ENCODE measurements around the gene RHCG. TPM values are rescaled to one million over a fixed set of nuclear protein-coding genes. Genes with fewer than 3 reads are reported as not detected.

The RHCG gene
- polyA plus RNA-seq, 1 of the 3 experiments (the other 2 are of a cell fraction), result not detected

GRCh38 chr15:89429986-89430385 is 66.4 kb downstream of the RHCG start:
- H3K9me3 ChIP-seq, result no peaks in the 10 kb centered on the region
- H3K27me3 ChIP-seq (ENCODE audit: insufficient read depth), result no peaks in the 10 kb centered on the region
- no peak for DNase-seq
- H3K9me2 ChIP-seq, result no peaks in the 10 kb centered on the region
- no peaks in the 10 kb centered on the region for H4K20me1 ChIP-seq (ENCODE audit: insufficient read depth)
- H3K4me3 ChIP-seq (ENCODE audit: low read depth in 2 of 2, low read length in 1 of 2), result no peak overlapping the region
- 89% methylated on average over 2 of the region's 2 CpGs for WGBS (ENCODE audit: low lambda C conversion rate)
- H3K27ac ChIP-seq (ENCODE audit: low read depth in 2 of 2, low read length in 1 of 2), result no peak overlapping the region
- H3K79me2 ChIP-seq (ENCODE audit: insufficient read depth), result no peaks in the 10 kb centered on the region
- no peaks in the 10 kb centered on the region for H3F3A ChIP-seq (replicated peaks; ENCODE audit: insufficient read depth)
- CTCF ChIA-PET, result interaction anchor here (0.6 to 18.5 kb wide), 24 partner anchors 8 to 199 kb away, joined by 3 to 618 read pairs (median 5); no protein-coding TSS in a partner anchor
- POLR2A ChIA-PET, result interaction anchor here (0.6 kb wide), 1 partner anchor 12 kb away, joined by 3 read pairs; no protein-coding TSS in a partner anchor
- peaks cover 6 to 8% of the 10 kb centered on the region in 2 experiments; a peak in 3 of 4 replicates for H3K4me1 ChIP-seq (ENCODE audit: control insufficient read depth in 1 of 2, insufficient read depth in 2 of 2, low read depth in 1 of 2, low read length in 1 of 2)
- no peak overlapping the region for H3K9ac ChIP-seq
- no peak for TF ChIP-seq RFX5 (IDR thresholded peaks at IDR 0.05; ENCODE audit: low read length)
- TF ChIP-seq FOXJ3 (CRISPR knock-in tag; IDR thresholded peaks at IDR 0.05), result no peak
- no peak for TF ChIP-seq SMC3 (IDR thresholded peaks at IDR 0.05; ENCODE audit: low read depth, low read length)
- TF ChIP-seq, protein P1, sequence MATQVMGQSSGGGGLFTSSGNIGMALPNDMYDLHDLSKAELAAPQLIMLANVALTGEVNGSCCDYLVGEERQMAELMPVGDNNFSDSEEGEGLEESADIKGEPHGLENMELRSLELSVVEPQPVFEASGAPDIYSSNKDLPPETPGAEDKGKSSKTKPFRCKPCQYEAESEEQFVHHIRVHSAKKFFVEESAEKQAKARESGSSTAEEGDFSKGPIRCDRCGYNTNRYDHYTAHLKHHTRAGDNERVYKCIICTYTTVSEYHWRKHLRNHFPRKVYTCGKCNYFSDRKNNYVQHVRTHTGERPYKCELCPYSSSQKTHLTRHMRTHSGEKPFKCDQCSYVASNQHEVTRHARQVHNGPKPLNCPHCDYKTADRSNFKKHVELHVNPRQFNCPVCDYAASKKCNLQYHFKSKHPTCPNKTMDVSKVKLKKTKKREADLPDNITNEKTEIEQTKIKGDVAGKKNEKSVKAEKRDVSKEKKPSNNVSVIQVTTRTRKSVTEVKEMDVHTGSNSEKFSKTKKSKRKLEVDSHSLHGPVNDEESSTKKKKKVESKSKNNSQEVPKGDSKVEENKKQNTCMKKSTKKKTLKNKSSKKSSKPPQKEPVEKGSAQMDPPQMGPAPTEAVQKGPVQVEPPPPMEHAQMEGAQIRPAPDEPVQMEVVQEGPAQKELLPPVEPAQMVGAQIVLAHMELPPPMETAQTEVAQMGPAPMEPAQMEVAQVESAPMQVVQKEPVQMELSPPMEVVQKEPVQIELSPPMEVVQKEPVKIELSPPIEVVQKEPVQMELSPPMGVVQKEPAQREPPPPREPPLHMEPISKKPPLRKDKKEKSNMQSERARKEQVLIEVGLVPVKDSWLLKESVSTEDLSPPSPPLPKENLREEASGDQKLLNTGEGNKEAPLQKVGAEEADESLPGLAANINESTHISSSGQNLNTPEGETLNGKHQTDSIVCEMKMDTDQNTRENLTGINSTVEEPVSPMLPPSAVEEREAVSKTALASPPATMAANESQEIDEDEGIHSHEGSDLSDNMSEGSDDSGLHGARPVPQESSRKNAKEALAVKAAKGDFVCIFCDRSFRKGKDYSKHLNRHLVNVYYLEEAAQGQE (IDR thresholded peaks at IDR 0.05; ENCODE audit: low read depth, low read length), result no peak
- no peak for TF ChIP-seq MAX (IDR thresholded peaks at IDR 0.05; ENCODE audit: low read depth)
- TF ChIP-seq, protein P2, sequence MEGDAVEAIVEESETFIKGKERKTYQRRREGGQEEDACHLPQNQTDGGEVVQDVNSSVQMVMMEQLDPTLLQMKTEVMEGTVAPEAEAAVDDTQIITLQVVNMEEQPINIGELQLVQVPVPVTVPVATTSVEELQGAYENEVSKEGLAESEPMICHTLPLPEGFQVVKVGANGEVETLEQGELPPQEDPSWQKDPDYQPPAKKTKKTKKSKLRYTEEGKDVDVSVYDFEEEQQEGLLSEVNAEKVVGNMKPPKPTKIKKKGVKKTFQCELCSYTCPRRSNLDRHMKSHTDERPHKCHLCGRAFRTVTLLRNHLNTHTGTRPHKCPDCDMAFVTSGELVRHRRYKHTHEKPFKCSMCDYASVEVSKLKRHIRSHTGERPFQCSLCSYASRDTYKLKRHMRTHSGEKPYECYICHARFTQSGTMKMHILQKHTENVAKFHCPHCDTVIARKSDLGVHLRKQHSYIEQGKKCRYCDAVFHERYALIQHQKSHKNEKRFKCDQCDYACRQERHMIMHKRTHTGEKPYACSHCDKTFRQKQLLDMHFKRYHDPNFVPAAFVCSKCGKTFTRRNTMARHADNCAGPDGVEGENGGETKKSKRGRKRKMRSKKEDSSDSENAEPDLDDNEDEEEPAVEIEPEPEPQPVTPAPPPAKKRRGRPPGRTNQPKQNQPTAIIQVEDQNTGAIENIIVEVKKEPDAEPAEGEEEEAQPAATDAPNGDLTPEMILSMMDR (IDR thresholded peaks at IDR 0.05), result no peak
- TF ChIP-seq RAD21 (IDR thresholded peaks at IDR 0.05; ENCODE audit: low read length), result no peak
- no peak for TF ChIP-seq MXI1 (IDR thresholded peaks at IDR 0.05; ENCODE audit: low read depth, low read length)
- no peak for TF ChIP-seq TAF1 (IDR thresholded peaks at IDR 0.05; ENCODE audit: borderline replicate concordance, low read depth, low read length)
- TF ChIP-seq, protein P3, sequence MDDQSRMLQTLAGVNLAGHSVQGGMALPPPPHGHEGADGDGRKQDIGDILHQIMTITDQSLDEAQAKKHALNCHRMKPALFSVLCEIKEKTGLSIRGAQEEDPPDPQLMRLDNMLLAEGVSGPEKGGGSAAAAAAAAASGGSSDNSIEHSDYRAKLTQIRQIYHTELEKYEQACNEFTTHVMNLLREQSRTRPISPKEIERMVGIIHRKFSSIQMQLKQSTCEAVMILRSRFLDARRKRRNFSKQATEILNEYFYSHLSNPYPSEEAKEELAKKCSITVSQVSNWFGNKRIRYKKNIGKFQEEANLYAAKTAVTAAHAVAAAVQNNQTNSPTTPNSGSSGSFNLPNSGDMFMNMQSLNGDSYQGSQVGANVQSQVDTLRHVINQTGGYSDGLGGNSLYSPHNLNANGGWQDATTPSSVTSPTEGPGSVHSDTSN (IDR thresholded peaks at IDR 0.05), result no peak
- no peak for TF ChIP-seq ELF1 (IDR thresholded peaks at IDR 0.05)
- no peak for TF ChIP-seq TCF12 (IDR thresholded peaks at IDR 0.05)
- no peak for TF ChIP-seq FOXM1 (IDR thresholded peaks at IDR 0.05; ENCODE audit: low read depth)
- no peak for TF ChIP-seq ZBTB33 (IDR thresholded peaks at IDR 0.05; ENCODE audit: borderline replicate concordance, low read depth)
- no peak for TF ChIP-seq POLR2AphosphoS5 (IDR thresholded peaks at IDR 0.05; ENCODE audit: low read depth, low read length)
- H3K4me2 ChIP-seq, result no peak overlapping the region
- H2AFZ ChIP-seq (ENCODE audit: low read depth), result no peak overlapping the region
- H3K36me3 ChIP-seq (replicated peaks in 1 of 2; ENCODE audit: control insufficient read depth in 1 of 2, insufficient read depth in 2 of 2, low read length in 1 of 2), result no peaks in the 10 kb centered on the region

Measured in SK-N-SH (cell line).